ENCODE data around the gene FOCAD.

FOCAD gene

GRCh38 chr9:21043841-21044240 is 359.8 kb downstream of the FOCAD start:
- TF ChIP-seq CTCF (IDR thresholded peaks at IDR 0.05; ENCODE audit: low read depth, low read length), result no peak
- H3K36me3 ChIP-seq, result no peaks in the 10 kb centered on the region
- no peaks in the 10 kb centered on the region for H3K27me3 ChIP-seq
- DNase-seq, result no peak
- no peak overlapping the region for H3K4me3 ChIP-seq (ENCODE audit: low read depth, low read length)
- H3K4me1 ChIP-seq, result peaks cover 5% of the 10 kb centered on the region
- H3K9me3 ChIP-seq, result no peaks in the 10 kb centered on the region
